Upper lobe of right lung (tissue), 1 donor: ENCODE measurements around the gene RERE. TPM values are rescaled to one million over a fixed set of nuclear protein-coding genes. Genes with fewer than 3 reads are reported as not detected.

Source experiments
- ATAC-seq: fragments of 200-7000 bp; cut with Tn5 transposase; one replicate; pipeline ENCODE4 v1.9.1; 2020; ENCODE audit warnings: mild to moderate bottlenecking, moderate library complexity
- DNase-seq: peaks from one replicate; pipeline ENCODE4 v3.0.0-alpha.2; 2020
- H3K27ac ChIP-seq: fragments of 200-600 bp; one replicate; pipeline ENCODE4 v1.8.0; 2022
- H3K27me3 ChIP-seq: fragments of 200-600 bp; one replicate; pipeline ENCODE4 v1.8.0; 2022; ENCODE audit warnings: mild to moderate bottlenecking
- H3K36me3 ChIP-seq: fragments of 200-600 bp; one replicate; pipeline ENCODE4 v1.8.0; 2022
- H3K4me1 ChIP-seq: fragments of 200-600 bp; one replicate; pipeline ENCODE4 v1.8.0; 2022
- H3K4me3 ChIP-seq: fragments of 200-600 bp; one replicate; pipeline ENCODE4 v1.8.0; 2022; ENCODE audit warnings: mild to moderate bottlenecking
- H3K9me3 ChIP-seq: fragments of 200-600 bp; one replicate; pipeline ENCODE4 v1.8.0; 2022
- intact Hi-C: fragments of 100-400 bp; cut with DNase I; formaldehyde crosslinking; loops from one replicate; pipeline ENCODE4 v1.11.0; 2022
- total RNA-seq: library from RNA; stranded (reverse); fragmentation: NEBNext Ultra II Directional; extraction: Animal tissue kit (Norgen Biotek cat#: 25700); gene quantifications from one replicate; pipeline ENCODE4 v1.2.1, GENCODE V29; 2021
- TF ChIP-seq, protein P1 (sequence below): fragments of 200-600 bp; IDR thresholded peaks from one replicate; pipeline ENCODE4 v1.8.0; 2022; ENCODE audit warnings: antibody characterized with exemption
- donor health status: DM: no; HTN: yes; CAD: no; lungs with severe emphysema.

RERE gene
- total RNA-seq, 1 donor from 2014 or later = 99.6 TPM

DNA sequence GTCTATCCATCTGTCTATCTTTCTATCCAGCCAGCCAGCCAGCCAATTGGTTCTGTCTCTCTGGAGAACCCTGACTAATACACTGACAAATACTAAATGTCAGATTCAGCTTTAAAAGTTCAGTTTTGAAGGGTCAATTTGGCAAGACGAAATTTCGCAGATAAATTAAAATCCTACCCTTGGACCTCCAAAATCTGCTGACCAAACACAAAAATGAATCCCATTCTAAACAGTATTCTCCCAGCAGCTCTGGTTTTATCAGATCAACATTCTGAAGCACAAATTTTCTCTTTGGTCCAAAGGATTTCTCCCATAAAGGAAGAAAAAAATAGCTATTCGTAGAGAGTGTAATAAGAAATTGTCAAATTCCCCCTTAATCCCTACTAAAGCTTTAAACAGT lies 248.6 kb downstream of the RERE start:
- Histone ChIP-seq H3K27ac (no peak overlapping the region), H3K9me3 (no peaks in the 10 kb centered on the region), H3K4me1 (peaks cover 31% of the 10 kb centered on the region), H3K27me3 (no peaks in the 10 kb centered on the region), H3K4me3 (no peak overlapping the region), H3K36me3 (no peaks in the 10 kb centered on the region)
- intact Hi-C loops = no loop called here
- ATAC-seq (no peak), DNase-seq (no peak)
- TF ChIP-seq, protein P1, sequence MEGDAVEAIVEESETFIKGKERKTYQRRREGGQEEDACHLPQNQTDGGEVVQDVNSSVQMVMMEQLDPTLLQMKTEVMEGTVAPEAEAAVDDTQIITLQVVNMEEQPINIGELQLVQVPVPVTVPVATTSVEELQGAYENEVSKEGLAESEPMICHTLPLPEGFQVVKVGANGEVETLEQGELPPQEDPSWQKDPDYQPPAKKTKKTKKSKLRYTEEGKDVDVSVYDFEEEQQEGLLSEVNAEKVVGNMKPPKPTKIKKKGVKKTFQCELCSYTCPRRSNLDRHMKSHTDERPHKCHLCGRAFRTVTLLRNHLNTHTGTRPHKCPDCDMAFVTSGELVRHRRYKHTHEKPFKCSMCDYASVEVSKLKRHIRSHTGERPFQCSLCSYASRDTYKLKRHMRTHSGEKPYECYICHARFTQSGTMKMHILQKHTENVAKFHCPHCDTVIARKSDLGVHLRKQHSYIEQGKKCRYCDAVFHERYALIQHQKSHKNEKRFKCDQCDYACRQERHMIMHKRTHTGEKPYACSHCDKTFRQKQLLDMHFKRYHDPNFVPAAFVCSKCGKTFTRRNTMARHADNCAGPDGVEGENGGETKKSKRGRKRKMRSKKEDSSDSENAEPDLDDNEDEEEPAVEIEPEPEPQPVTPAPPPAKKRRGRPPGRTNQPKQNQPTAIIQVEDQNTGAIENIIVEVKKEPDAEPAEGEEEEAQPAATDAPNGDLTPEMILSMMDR = no peak

GRCh38 chr1:8567146-8567545 lies 250.3 kb downstream of the RERE start:
- no peak for DNase-seq
- H3K27me3 ChIP-seq = no peaks in the 10 kb centered on the region
- H3K4me1 ChIP-seq = peaks cover 24% of the 10 kb centered on the region
- H3K4me3 ChIP-seq = no peak overlapping the region
- ATAC-seq = no peak
- no peaks in the 10 kb centered on the region for H3K36me3 ChIP-seq
- no peaks in the 10 kb centered on the region for H3K9me3 ChIP-seq
- intact Hi-C loops = no loop called here
- no peak overlapping the region for H3K27ac ChIP-seq
- TF ChIP-seq, protein P1 = no peak

- ATAC-seq = no peak
- TF ChIP-seq, protein P1 = no peak
- no peaks in the 10 kb centered on the region for H3K9me3 ChIP-seq
- intact Hi-C loops = no loop called here
- no peak overlapping the region for H3K4me3 ChIP-seq
- H3K36me3 ChIP-seq = no peaks in the 10 kb centered on the region
- H3K27ac ChIP-seq = no peak overlapping the region
- H3K4me1 ChIP-seq = peaks cover 12% of the 10 kb centered on the region
- no peak for DNase-seq
- H3K27me3 ChIP-seq = no peaks in the 10 kb centered on the region
These were observed 251.6 kb downstream of the RERE start for GRCh38 chr1:8565802-8566201.

DNA sequence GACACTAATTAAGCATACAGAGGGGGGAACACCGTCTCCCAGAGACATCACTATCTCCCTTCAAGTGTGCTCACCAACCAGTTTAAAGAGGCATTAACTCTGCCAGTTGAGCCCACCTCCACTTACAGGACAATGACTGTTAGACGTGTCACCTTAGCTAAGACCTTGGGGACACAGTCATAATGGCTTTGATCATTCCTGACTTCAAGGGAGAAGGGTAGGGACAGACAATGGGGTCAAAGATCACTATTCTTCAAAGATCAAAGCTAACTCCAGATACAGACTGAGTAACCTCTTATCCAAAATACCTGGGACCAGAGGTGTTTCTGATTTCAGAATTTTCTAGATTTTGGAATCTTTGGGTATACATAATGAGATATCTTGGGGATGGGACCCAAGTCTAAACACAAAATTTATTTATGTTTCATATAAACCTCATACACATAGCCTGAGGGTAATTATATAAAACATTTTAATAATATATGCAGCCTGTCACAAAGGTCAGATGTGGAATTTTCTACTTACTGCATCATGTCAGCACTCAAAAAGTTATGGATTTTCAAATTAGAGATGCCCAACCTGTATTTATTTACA lies 253.4 kb downstream of the RERE start:
- Histone ChIP-seq H3K27me3 (no peaks in the 10 kb centered on the region), H3K36me3 (no peaks in the 10 kb centered on the region), H3K27ac (no peak overlapping the region), H3K4me1 (no peaks in the 10 kb centered on the region), H3K9me3 (no peaks in the 10 kb centered on the region), H3K4me3 (no peak overlapping the region)
- intact Hi-C loops = no loop called here
- ATAC-seq = no peak
- TF ChIP-seq, protein P1 = no peak
- no peak for DNase-seq

- Histone ChIP-seq H3K4me1 (no peaks in the 10 kb centered on the region), H3K27me3 (no peaks in the 10 kb centered on the region), H3K4me3 (no peak overlapping the region), H3K27ac (no peak overlapping the region), H3K36me3 (no peaks in the 10 kb centered on the region), H3K9me3 (no peaks in the 10 kb centered on the region)
- intact Hi-C loops = no loop called here
- ATAC-seq (no peak), DNase-seq (no peak)
- TF ChIP-seq, protein P1 = no peak
These were observed 254.3 kb downstream of the RERE start for GRCh38 chr1:8562881-8563865.
